ENCODE measurements around the gene HIF1AN. TPM values are rescaled to one million over a fixed set of nuclear protein-coding genes. Genes with fewer than 3 reads are reported as not detected.

Gene HIF1AN
- total RNA-seq, 2 donors from 2014 or later, result 51.8 to 58.8 TPM

GRCh38 chr10:100524638-100525037 is 11.1 kb upstream of the HIF1AN start:
- Mint-ChIP-seq H3K4me3 (no peak overlapping the region), H3K9me3 (no peaks in the 10 kb centered on the region)

GRCh38 chr10:100528123-100528886 is 7.4 kb upstream of the HIF1AN start:
- Histone ChIP-seq H3K9ac (ENCODE audit: extremely low read depth, low read length, poor library complexity, severe bottlenecking) (no peak overlapping the region), H3K36me3 (ENCODE audit: control insufficient read depth, insufficient read depth, low read length) (peaks cover 42% of the 10 kb centered on the region), H3K27me3 (ENCODE audit: control insufficient read depth, insufficient read depth, low read length, poor library complexity, severe bottlenecking) (no peaks in the 10 kb centered on the region), H3K4me3 (ENCODE audit: low read length) (peak overlapping the region; percentile 95), H3K27ac (ENCODE audit: low read depth, low read length) (no peak overlapping the region), H3K4me1 (ENCODE audit: control insufficient read depth, insufficient read depth, low read length) (no peaks in the 10 kb centered on the region), H3K9me3 (ENCODE audit: control insufficient read depth, low read length) (no peaks in the 10 kb centered on the region)
- Mint-ChIP-seq H3K36me3 (ENCODE audit: low read depth) (peaks cover 34% of the 10 kb centered on the region), H3K27ac (no peak overlapping the region), H3K4me1 (peaks cover 9% of the 10 kb centered on the region), H3K4me3 (peak overlapping the region; percentile 93), H3K9me3 (no peaks in the 10 kb centered on the region), H3K27me3 (ENCODE audit: insufficient read depth) (no peaks in the 10 kb centered on the region)
- TF ChIP-seq CTCF (conservative IDR thresholded peaks at IDR 0.05), result no peak
- no peak for DNase-seq
- WGBS, 2 experiments (ENCODE audit: insufficient coverage in 1 of 2, insufficient read length in 1 of 2), result 94% methylated on average over 5 to 7 of the region's 7 CpGs

More at GRCh38 chr10:100524638-100525037, 11.1 kb upstream of the HIF1AN start:
- H3K27me3 ChIP-seq (ENCODE audit: control insufficient read depth, insufficient read depth, low read length, poor library complexity, severe bottlenecking), result peaks cover 13% of the 10 kb centered on the region
- Mint-ChIP-seq H3K27me3 (ENCODE audit: insufficient read depth) (peaks cover 18% of the 10 kb centered on the region), H3K27ac (no peak overlapping the region), H3K4me1 (peaks cover 5% of the 10 kb centered on the region), H3K36me3 (ENCODE audit: low read depth) (peaks cover 34% of the 10 kb centered on the region)
- peak; percentile 54 for TF ChIP-seq CTCF (conservative IDR thresholded peaks at IDR 0.05)
- no peaks in the 10 kb centered on the region for H3K9me3 ChIP-seq (ENCODE audit: control insufficient read depth, low read length)
- 95 to 100% methylated on average over 1 to 2 of the region's 2 CpGs for WGBS, 2 experiments (ENCODE audit: insufficient coverage in 1 of 2, insufficient read length in 1 of 2)
- DNase-seq, result no peak
- H3K4me3 ChIP-seq (ENCODE audit: low read length), result no peak overlapping the region
- H3K27ac ChIP-seq (ENCODE audit: low read depth, low read length), result no peak overlapping the region
- H3K4me1 ChIP-seq (ENCODE audit: control insufficient read depth, insufficient read depth, low read length), result peaks cover 4% of the 10 kb centered on the region
- peaks cover 53% of the 10 kb centered on the region for H3K36me3 ChIP-seq (ENCODE audit: control insufficient read depth, insufficient read depth, low read length)
- no peak overlapping the region for H3K9ac ChIP-seq (ENCODE audit: extremely low read depth, low read length, poor library complexity, severe bottlenecking)

GRCh38 chr10:100528921-100529474 is 6.7 kb upstream of the HIF1AN start:
- 11 to 14% methylated on average over 7 to 18 of the region's 18 CpGs for whole genome bisulfite sequencing, 2 experiments (ENCODE audit: insufficient coverage in 1 of 2, insufficient read length in 1 of 2)
- peak; percentile 49 for DNase-seq
- Mint-ChIP-seq H3K36me3 (ENCODE audit: low read depth) (peaks cover 27% of the 10 kb centered on the region), H3K27me3 (ENCODE audit: insufficient read depth) (no peaks in the 10 kb centered on the region), H3K27ac (peak overlapping the region; percentile 96), H3K9me3 (no peaks in the 10 kb centered on the region), H3K4me3 (peak overlapping the region; percentile 93), H3K4me1 (peaks cover 9% of the 10 kb centered on the region)
- Histone ChIP-seq H3K36me3 (ENCODE audit: control insufficient read depth, insufficient read depth, low read length) (peaks cover 35% of the 10 kb centered on the region), H3K27ac (ENCODE audit: low read depth, low read length) (no peak overlapping the region), H3K9ac (ENCODE audit: extremely low read depth, low read length, poor library complexity, severe bottlenecking) (peak overlapping the region; percentile 68), H3K9me3 (ENCODE audit: control insufficient read depth, low read length) (no peaks in the 10 kb centered on the region), H3K4me1 (ENCODE audit: control insufficient read depth, insufficient read depth, low read length) (no peaks in the 10 kb centered on the region), H3K27me3 (ENCODE audit: control insufficient read depth, insufficient read depth, low read length, poor library complexity, severe bottlenecking) (no peaks in the 10 kb centered on the region), H3K4me3 (ENCODE audit: low read length) (peak overlapping the region; percentile 95)
- TF ChIP-seq CTCF (conservative IDR thresholded peaks at IDR 0.05), result no peak

Data from endodermal cell (in vitro differentiated cells).